ENCODE results near the gene PATL2.

The PATL2 gene

DNA sequence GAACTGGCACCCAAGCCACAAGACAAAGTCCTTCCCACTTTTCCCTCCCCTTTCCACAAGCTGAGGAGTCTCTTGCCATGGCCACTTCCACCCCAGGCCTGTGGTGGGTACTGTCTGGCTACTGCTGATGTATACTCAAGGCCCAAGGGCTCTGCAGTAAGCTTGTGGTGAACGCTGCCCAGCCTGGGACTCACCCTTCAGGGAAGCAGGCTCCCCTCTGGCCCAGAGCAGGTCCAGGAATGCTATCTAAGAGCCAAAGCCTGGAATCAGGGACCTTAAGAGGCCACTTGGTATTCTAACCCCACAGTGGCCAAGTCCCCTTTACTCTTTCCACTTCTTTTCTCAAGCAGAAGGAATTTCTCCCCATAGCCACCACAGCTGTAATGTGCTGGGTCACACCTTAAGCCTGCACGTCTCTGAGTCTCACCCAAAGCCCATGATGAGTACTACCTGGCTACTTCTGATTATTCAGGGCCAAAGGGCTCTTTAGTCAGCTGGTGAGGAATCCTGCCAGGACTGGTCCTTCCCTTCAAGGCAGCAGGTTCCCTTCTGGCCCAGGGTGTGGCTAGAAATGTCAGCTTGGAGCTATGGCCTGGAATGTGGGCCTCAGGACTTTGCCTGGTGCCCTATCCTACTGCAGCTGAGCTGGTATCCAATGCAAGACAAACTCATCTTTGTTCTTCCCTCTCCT lies 4.0 kb downstream of the PATL2 start:
- no peak for TF ChIP-seq TOX (CRISPR knock-in tag; IDR thresholded peaks at IDR 0.05; ENCODE audit: borderline replicate concordance)
- TF ChIP-seq, protein P1, sequence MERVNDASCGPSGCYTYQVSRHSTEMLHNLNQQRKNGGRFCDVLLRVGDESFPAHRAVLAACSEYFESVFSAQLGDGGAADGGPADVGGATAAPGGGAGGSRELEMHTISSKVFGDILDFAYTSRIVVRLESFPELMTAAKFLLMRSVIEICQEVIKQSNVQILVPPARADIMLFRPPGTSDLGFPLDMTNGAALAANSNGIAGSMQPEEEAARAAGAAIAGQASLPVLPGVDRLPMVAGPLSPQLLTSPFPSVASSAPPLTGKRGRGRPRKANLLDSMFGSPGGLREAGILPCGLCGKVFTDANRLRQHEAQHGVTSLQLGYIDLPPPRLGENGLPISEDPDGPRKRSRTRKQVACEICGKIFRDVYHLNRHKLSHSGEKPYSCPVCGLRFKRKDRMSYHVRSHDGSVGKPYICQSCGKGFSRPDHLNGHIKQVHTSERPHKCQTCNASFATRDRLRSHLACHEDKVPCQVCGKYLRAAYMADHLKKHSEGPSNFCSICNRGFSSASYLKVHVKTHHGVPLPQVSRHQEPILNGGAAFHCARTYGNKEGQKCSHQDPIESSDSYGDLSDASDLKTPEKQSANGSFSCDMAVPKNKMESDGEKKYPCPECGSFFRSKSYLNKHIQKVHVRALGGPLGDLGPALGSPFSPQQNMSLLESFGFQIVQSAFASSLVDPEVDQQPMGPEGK (CRISPR knock-in tag; IDR thresholded peaks at IDR 0.05; ENCODE audit: borderline replicate concordance): no peak
- TF ChIP-seq RARB (CRISPR knock-in tag; IDR thresholded peaks at IDR 0.05): no peak
- no peak for TF ChIP-seq ISL1 (CRISPR knock-in tag; IDR thresholded peaks at IDR 0.05)
- no peak for TF ChIP-seq OSR1 (CRISPR knock-in tag; IDR thresholded peaks at IDR 0.05)
- TF ChIP-seq, protein P2, sequence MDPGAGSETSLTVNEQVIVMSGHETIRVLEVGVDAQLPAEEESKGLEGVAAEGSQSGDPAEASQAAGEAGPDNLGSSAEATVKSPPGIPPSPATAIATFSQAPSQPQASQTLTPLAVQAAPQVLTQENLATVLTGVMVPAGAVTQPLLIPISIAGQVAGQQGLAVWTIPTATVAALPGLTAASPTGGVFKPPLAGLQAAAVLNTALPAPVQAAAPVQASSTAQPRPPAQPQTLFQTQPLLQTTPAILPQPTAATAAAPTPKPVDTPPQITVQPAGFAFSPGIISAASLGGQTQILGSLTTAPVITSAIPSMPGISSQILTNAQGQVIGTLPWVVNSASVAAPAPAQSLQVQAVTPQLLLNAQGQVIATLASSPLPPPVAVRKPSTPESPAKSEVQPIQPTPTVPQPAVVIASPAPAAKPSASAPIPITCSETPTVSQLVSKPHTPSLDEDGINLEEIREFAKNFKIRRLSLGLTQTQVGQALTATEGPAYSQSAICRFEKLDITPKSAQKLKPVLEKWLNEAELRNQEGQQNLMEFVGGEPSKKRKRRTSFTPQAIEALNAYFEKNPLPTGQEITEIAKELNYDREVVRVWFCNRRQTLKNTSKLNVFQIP (CRISPR knock-in tag; IDR thresholded peaks at IDR 0.05; ENCODE audit: borderline replicate concordance, low read depth): no peak
- no peak for TF ChIP-seq ZC3H10 (CRISPR knock-in tag; IDR thresholded peaks at IDR 0.05)
- TF ChIP-seq PPARA (CRISPR knock-in tag; IDR thresholded peaks at IDR 0.05; ENCODE audit: borderline replicate concordance): no peak
- TF ChIP-seq ZFP30 (CRISPR knock-in tag; IDR thresholded peaks at IDR 0.05): no peak
- TF ChIP-seq ZNF565 (CRISPR knock-in tag; conservative IDR thresholded peaks at IDR 0.05; ENCODE audit: low read depth): no peak
- no peak for TF ChIP-seq ZFP3 (CRISPR knock-in tag; IDR thresholded peaks at IDR 0.05)
- no peak for TF ChIP-seq ESRRG (CRISPR knock-in tag; IDR thresholded peaks at IDR 0.05)
- TF ChIP-seq BACH2 (CRISPR knock-in tag; IDR thresholded peaks at IDR 0.05; ENCODE audit: borderline replicate concordance): no peak
- TF ChIP-seq SNAI2 (CRISPR knock-in tag; IDR thresholded peaks at IDR 0.05): no peak
- TF ChIP-seq, protein P3, sequence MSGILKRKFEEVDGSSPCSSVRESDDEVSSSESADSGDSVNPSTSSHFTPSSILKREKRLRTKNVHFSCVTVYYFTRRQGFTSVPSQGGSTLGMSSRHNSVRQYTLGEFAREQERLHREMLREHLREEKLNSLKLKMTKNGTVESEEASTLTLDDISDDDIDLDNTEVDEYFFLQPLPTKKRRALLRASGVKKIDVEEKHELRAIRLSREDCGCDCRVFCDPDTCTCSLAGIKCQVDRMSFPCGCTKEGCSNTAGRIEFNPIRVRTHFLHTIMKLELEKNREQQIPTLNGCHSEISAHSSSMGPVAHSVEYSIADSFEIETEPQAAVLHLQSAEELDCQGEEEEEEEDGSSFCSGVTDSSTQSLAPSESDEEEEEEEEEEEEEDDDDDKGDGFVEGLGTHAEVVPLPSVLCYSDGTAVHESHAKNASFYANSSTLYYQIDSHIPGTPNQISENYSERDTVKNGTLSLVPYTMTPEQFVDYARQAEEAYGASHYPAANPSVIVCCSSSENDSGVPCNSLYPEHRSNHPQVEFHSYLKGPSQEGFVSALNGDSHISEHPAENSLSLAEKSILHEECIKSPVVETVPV (CRISPR knock-in tag; IDR thresholded peaks at IDR 0.05): no peak
- no peak for ATAC-seq

DNA sequence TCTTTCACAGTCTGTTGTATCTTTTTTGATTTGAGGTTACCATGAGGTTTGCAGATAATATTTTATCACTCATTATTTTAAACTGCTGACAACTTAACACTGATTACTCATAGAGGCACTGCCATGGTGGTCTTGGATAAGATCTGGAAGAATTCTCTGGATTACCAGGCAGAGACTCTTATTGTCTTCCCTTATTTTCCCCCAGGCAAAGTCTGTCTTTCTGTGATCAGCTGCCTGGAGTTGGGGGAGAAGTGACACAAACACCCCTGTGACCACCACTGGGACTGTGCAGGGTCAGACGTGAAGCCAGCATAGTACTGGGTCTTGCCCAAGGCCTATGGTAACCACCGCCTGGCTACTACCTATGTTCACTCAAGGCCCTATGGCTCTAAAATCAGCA lies 4.7 kb downstream of the PATL2 start:
- TF ChIP-seq ZNF70 (CRISPR knock-in tag; IDR thresholded peaks at IDR 0.05) (no peak), ZNF565 (CRISPR knock-in tag; conservative IDR thresholded peaks at IDR 0.05; ENCODE audit: low read depth) (no peak), ZFP3 (CRISPR knock-in tag; IDR thresholded peaks at IDR 0.05) (no peak), SNAI2 (CRISPR knock-in tag; IDR thresholded peaks at IDR 0.05) (no peak), GLIS3 (CRISPR knock-in tag; IDR thresholded peaks at IDR 0.05) (no peak), BACH2 (CRISPR knock-in tag; IDR thresholded peaks at IDR 0.05; ENCODE audit: borderline replicate concordance) (no peak), OSR1 (CRISPR knock-in tag; IDR thresholded peaks at IDR 0.05) (no peak), ARNTL (CRISPR knock-in tag; IDR thresholded peaks at IDR 0.05; ENCODE audit: borderline replicate concordance, low read depth) (no peak), ISL1 (CRISPR knock-in tag; IDR thresholded peaks at IDR 0.05) (no peak), CSDC2 (CRISPR knock-in tag; IDR thresholded peaks at IDR 0.05) (no peak)
- TF ChIP-seq, protein P1 (CRISPR knock-in tag; IDR thresholded peaks at IDR 0.05; ENCODE audit: borderline replicate concordance): no peak
- TF ChIP-seq, protein P4, sequence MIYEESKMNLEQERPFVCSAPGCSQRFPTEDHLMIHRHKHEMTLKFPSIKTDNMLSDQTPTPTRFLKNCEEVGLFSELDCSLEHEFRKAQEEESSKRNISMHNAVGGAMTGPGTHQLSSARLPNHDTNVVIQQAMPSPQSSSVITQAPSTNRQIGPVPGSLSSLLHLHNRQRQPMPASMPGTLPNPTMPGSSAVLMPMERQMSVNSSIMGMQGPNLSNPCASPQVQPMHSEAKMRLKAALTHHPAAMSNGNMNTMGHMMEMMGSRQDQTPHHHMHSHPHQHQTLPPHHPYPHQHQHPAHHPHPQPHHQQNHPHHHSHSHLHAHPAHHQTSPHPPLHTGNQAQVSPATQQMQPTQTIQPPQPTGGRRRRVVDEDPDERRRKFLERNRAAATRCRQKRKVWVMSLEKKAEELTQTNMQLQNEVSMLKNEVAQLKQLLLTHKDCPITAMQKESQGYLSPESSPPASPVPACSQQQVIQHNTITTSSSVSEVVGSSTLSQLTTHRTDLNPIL (CRISPR knock-in tag; IDR thresholded peaks at IDR 0.05; ENCODE audit: low read depth): no peak
- TF ChIP-seq, protein P3 (CRISPR knock-in tag; IDR thresholded peaks at IDR 0.05): no peak
- ATAC-seq: no peak

Data from SK-N-SH treated with all-trans-retinoic acid at 6 μM for 48 hours (cell line).